ENCODE data around the gene ANKFY1.

DNA sequence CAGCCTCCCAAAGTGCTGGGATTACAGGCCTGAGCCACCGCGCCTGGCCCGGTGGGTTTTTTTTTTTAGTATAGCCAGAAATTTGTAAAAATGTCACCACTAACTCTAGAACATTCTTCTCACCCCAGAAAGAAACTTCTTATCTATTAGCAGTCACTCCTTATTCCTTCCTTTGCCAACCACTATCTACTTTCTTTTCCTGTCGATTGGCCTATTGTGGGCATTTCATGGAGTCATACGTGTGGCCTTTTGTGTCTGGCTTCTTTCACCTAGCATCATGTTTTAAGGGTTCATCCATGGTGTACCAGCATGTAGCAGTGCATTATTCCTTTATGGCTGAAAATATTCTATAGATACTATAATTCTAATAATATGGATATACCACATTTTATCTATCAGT, 117.1 kb downstream of the ANKFY1 start:
- TF ChIP-seq, protein P1, sequence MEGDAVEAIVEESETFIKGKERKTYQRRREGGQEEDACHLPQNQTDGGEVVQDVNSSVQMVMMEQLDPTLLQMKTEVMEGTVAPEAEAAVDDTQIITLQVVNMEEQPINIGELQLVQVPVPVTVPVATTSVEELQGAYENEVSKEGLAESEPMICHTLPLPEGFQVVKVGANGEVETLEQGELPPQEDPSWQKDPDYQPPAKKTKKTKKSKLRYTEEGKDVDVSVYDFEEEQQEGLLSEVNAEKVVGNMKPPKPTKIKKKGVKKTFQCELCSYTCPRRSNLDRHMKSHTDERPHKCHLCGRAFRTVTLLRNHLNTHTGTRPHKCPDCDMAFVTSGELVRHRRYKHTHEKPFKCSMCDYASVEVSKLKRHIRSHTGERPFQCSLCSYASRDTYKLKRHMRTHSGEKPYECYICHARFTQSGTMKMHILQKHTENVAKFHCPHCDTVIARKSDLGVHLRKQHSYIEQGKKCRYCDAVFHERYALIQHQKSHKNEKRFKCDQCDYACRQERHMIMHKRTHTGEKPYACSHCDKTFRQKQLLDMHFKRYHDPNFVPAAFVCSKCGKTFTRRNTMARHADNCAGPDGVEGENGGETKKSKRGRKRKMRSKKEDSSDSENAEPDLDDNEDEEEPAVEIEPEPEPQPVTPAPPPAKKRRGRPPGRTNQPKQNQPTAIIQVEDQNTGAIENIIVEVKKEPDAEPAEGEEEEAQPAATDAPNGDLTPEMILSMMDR (IDR thresholded peaks at IDR 0.05 in 4 of 5, conservative IDR thresholded peaks at IDR 0.05 in 1 of 5) = no peak
- no peak for TF ChIP-seq POLR2A (IDR thresholded peaks at IDR 0.05)

All from gastrocnemius medialis (tissue), 4 donors.